ENCODE results near the gene PLAAT3. TPM values are rescaled to one million over a fixed set of nuclear protein-coding genes. Genes with fewer than 3 reads are reported as not detected.

Gene PLAAT3
- polyA plus RNA-seq, 1 of the 3 experiments (the other 2 are of a cell fraction), result 44.0 TPM

DNA sequence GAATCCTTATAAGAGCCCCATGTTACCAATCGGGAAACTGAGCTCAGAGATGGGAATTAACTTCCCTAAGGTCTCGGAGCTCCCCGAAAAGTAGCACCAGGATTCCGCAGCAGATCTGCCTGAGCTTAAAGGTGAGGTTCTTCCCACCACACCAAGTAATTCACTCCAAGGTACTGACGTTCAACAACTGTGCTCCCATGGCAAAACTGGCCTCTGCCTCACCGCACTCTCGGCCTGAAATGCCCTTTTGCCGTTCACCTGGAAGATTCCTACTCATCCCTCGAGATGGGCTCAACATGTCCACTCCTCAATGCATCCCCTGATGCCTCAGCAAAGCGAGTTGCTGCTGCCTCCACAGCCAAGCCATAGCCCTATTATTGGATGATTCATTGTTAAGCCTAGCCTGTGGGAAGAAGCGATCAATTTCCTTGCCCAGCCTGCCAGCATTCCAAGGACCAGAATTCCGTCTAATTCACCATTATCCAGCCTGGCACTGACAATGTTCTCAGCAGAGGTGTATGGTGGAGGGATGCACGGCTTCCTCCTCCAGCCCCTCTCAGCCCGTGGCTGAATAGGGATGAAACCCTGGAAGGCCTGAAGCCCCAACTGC lies 4.2 kb downstream of the PLAAT3 start:
- Histone ChIP-seq H3K36me3 (replicated peaks in 1 of 2; ENCODE audit: control insufficient read depth in 1 of 2, insufficient read depth in 2 of 2, low read length in 1 of 2) (no peaks in the 10 kb centered on the region), H3K79me2 (ENCODE audit: insufficient read depth) (no peaks in the 10 kb centered on the region), H3K9me2 (no peaks in the 10 kb centered on the region), H4K20me1 (ENCODE audit: insufficient read depth) (no peaks in the 10 kb centered on the region), H3K27ac (ENCODE audit: low read depth in 2 of 2, low read length in 1 of 2) (peak overlapping the region in 1 of 2 experiments; percentile 44; a peak in 1 of 4 replicates), H3K4me3 (ENCODE audit: low read depth in 2 of 2, low read length in 1 of 2) (no peak overlapping the region), H3K9ac (no peak overlapping the region), H3K4me2 (no peak overlapping the region), H3K27me3 (ENCODE audit: insufficient read depth) (no peaks in the 10 kb centered on the region), H3K4me1 (ENCODE audit: control insufficient read depth in 1 of 2, insufficient read depth in 2 of 2, low read depth in 1 of 2, low read length in 1 of 2) (peaks cover 14 to 15% of the 10 kb centered on the region in 2 experiments), H3K9me3 (no peaks in the 10 kb centered on the region), H3F3A (replicated peaks; ENCODE audit: insufficient read depth) (peaks cover 7% of the 10 kb centered on the region), H2AFZ (ENCODE audit: low read depth) (no peak overlapping the region)
- WGBS (ENCODE audit: low lambda C conversion rate), result 93% methylated on average over 14 of the region's 14 CpGs
- TF ChIP-seq FOSL2 (IDR thresholded peaks at IDR 0.05; ENCODE audit: borderline replicate concordance, low read depth), result no peak
- no peak for TF ChIP-seq NFIC (IDR thresholded peaks at IDR 0.05; ENCODE audit: borderline replicate concordance)
- no peak for TF ChIP-seq RAD21 (IDR thresholded peaks at IDR 0.05; ENCODE audit: low read length)
- no peak for TF ChIP-seq JUND (IDR thresholded peaks at IDR 0.05)
- CTCF ChIA-PET, result interaction anchor here (0.9 to 1.6 kb wide), 3 partner anchors 26 to 131 kb away, joined by 3 to 4 read pairs (median 4); no protein-coding TSS in a partner anchor
- no peak for DNase-seq
- POLR2A ChIA-PET, result no interaction called here

- Histone ChIP-seq H3F3A (replicated peaks; ENCODE audit: insufficient read depth) (peaks cover 7% of the 10 kb centered on the region), H2AFZ (ENCODE audit: low read depth) (no peak overlapping the region), H3K36me3 (replicated peaks in 1 of 2; ENCODE audit: control insufficient read depth in 1 of 2, insufficient read depth in 2 of 2, low read length in 1 of 2) (no peaks in the 10 kb centered on the region), H3K27ac (ENCODE audit: low read depth in 2 of 2, low read length in 1 of 2) (peak overlapping the region in 1 of 2 experiments; percentile 44; a peak in 1 of 4 replicates), H3K9ac (no peak overlapping the region), H3K79me2 (ENCODE audit: insufficient read depth) (no peaks in the 10 kb centered on the region), H3K4me1 (ENCODE audit: control insufficient read depth in 1 of 2, insufficient read depth in 2 of 2, low read depth in 1 of 2, low read length in 1 of 2) (peaks cover 14 to 15% of the 10 kb centered on the region in 2 experiments), H3K4me3 (ENCODE audit: low read depth in 2 of 2, low read length in 1 of 2) (no peak overlapping the region), H3K4me2 (no peak overlapping the region), H3K9me3 (no peaks in the 10 kb centered on the region), H3K27me3 (ENCODE audit: insufficient read depth) (no peaks in the 10 kb centered on the region), H3K9me2 (no peaks in the 10 kb centered on the region), H4K20me1 (ENCODE audit: insufficient read depth) (no peaks in the 10 kb centered on the region)
- ChIA-PET CTCF (interaction anchor here (0.9 to 1.6 kb wide), 3 partner anchors 26 to 130 kb away, joined by 3 to 4 read pairs (median 4); no protein-coding TSS in a partner anchor), POLR2A (no interaction called here)
- TF ChIP-seq JUND (IDR thresholded peaks at IDR 0.05) (no peak), TAF1 (IDR thresholded peaks at IDR 0.05; ENCODE audit: borderline replicate concordance, low read depth, low read length) (no peak), EP300 (IDR thresholded peaks at IDR 0.05; ENCODE audit: borderline replicate concordance in 1 of 2, low read depth in 1 of 2, low read length in 1 of 2) (no peak), FOSL2 (IDR thresholded peaks at IDR 0.05; ENCODE audit: borderline replicate concordance, low read depth) (no peak), MEF2A (IDR thresholded peaks at IDR 0.05; ENCODE audit: borderline replicate concordance, low read depth) (no peak), POLR2AphosphoS5 (IDR thresholded peaks at IDR 0.05; ENCODE audit: low read depth, low read length) (no peak), TCF12 (IDR thresholded peaks at IDR 0.05) (no peak), EZH2phosphoT487 (IDR thresholded peaks at IDR 0.05; ENCODE audit: borderline replicate concordance, low read depth) (no peak), CHD2 (IDR thresholded peaks at IDR 0.05; ENCODE audit: low read length, partially characterized antibody) (no peak), SMC3 (IDR thresholded peaks at IDR 0.05; ENCODE audit: low read depth, low read length) (no peak), SIN3A (IDR thresholded peaks at IDR 0.05; ENCODE audit: borderline replicate concordance, low read depth, low read length) (no peak), RCOR1 (IDR thresholded peaks at IDR 0.05; ENCODE audit: low read length) (no peak)
- TF ChIP-seq, protein P1, sequence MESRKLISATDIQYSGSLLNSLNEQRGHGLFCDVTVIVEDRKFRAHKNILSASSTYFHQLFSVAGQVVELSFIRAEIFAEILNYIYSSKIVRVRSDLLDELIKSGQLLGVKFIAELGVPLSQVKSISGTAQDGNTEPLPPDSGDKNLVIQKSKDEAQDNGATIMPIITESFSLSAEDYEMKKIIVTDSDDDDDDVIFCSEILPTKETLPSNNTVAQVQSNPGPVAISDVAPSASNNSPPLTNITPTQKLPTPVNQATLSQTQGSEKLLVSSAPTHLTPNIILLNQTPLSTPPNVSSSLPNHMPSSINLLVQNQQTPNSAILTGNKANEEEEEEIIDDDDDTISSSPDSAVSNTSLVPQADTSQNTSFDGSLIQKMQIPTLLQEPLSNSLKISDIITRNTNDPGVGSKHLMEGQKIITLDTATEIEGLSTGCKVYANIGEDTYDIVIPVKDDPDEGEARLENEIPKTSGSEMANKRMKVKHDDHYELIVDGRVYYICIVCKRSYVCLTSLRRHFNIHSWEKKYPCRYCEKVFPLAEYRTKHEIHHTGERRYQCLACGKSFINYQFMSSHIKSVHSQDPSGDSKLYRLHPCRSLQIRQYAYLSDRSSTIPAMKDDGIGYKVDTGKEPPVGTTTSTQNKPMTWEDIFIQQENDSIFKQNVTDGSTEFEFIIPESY (IDR thresholded peaks at IDR 0.05; ENCODE audit: borderline replicate concordance, low read depth), result no peak
- TF ChIP-seq, protein P2, sequence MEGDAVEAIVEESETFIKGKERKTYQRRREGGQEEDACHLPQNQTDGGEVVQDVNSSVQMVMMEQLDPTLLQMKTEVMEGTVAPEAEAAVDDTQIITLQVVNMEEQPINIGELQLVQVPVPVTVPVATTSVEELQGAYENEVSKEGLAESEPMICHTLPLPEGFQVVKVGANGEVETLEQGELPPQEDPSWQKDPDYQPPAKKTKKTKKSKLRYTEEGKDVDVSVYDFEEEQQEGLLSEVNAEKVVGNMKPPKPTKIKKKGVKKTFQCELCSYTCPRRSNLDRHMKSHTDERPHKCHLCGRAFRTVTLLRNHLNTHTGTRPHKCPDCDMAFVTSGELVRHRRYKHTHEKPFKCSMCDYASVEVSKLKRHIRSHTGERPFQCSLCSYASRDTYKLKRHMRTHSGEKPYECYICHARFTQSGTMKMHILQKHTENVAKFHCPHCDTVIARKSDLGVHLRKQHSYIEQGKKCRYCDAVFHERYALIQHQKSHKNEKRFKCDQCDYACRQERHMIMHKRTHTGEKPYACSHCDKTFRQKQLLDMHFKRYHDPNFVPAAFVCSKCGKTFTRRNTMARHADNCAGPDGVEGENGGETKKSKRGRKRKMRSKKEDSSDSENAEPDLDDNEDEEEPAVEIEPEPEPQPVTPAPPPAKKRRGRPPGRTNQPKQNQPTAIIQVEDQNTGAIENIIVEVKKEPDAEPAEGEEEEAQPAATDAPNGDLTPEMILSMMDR (IDR thresholded peaks at IDR 0.05), result no peak
- TF ChIP-seq, protein P3, sequence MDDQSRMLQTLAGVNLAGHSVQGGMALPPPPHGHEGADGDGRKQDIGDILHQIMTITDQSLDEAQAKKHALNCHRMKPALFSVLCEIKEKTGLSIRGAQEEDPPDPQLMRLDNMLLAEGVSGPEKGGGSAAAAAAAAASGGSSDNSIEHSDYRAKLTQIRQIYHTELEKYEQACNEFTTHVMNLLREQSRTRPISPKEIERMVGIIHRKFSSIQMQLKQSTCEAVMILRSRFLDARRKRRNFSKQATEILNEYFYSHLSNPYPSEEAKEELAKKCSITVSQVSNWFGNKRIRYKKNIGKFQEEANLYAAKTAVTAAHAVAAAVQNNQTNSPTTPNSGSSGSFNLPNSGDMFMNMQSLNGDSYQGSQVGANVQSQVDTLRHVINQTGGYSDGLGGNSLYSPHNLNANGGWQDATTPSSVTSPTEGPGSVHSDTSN (IDR thresholded peaks at IDR 0.05), result no peak
- 85% methylated on average over 4 of the region's 4 CpGs for WGBS (ENCODE audit: low lambda C conversion rate)
- peak; percentile 44 for DNase-seq
Observed at GRCh38 chr11:63609536-63609935, 4.7 kb downstream of the PLAAT3 start.
